SK-N-SH (cell line): ENCODE data around the gene PBRM1. TPM values are rescaled to one million over a fixed set of nuclear protein-coding genes. Genes with fewer than 3 reads are reported as not detected.

Source experiments
- CTCF ChIA-PET: fragments of 300-600, 350-600 bp; formaldehyde crosslinking; extraction: SDS; loops from one replicate; lab custom pipeline; 2021; lab: Yijun Ruan, JAX
- POLR2A ChIA-PET: fragments of 350-600 bp; sonication (Branson Sonifier 250); formaldehyde crosslinking; extraction: SDS; loops from one replicate; lab custom pipeline; 2020; ENCODE audit warnings: antibody characterized with exemption, inconsistent platforms; lab: Yijun Ruan, JAX
- DNase-seq: peaks from one replicate; pipeline ENCODE4 v3.0.0; 2012
- H2AFZ ChIP-seq: fragments of 200-600 bp; sonication (generic); 2 replicates; pipeline ENCODE4 v1.8.1; 2016; ENCODE audit warnings: antibody characterized with exemption, mild to moderate bottlenecking, low read depth
- H3F3A ChIP-seq: fragments of 200-600 bp; sonication (generic); replicated peaks from 2 replicates; pipeline ENCODE3; 2016; ENCODE audit warnings: antibody characterized with exemption, mild to moderate bottlenecking; ENCODE audit not compliant: insufficient read depth
- H3K27ac ChIP-seq, 2 experiments: fragments of 200-500 bp in 1 of 2; fragments of 200-600 bp in 1 of 2; sonication (Bioruptor generic) in 1 of 2; sonication (generic), shearing (Covaris generic) in 1 of 2; 2 replicates each; pipeline versions ENCODE4 v1.5.1 to v1.6.1; 2014 to 2016; ENCODE audit warnings: low read depth in 2 of 2, inconsistent platforms in 1 of 2, low read length in 1 of 2, mild to moderate bottlenecking in 1 of 2, mixed read lengths in 1 of 2
- H3K27me3 ChIP-seq: fragments of 200-600 bp; sonication (generic), shearing (Covaris generic); 2 replicates; pipeline ENCODE4 v1.6.1; 2016; ENCODE audit warnings: mixed run types; ENCODE audit not compliant: insufficient read depth
- H3K36me3 ChIP-seq, 2 experiments: fragments of 200-500 bp in 1 of 2; fragments of 200-600 bp in 1 of 2; sonication (Bioruptor generic) in 1 of 2; sonication (generic) in 1 of 2; replicated peaks in 1 of 2; 2 replicates each; pipeline versions ENCODE3 to v1.5.1; 2014 to 2016; ENCODE audit warnings: low read length in 1 of 2, mild to moderate bottlenecking in 1 of 2; ENCODE audit not compliant: insufficient read depth in 2 of 2, control insufficient read depth in 1 of 2
- H3K4me1 ChIP-seq, 2 experiments: fragments of 200-500 bp in 1 of 2; fragments of 200-600 bp in 1 of 2; sonication (Bioruptor generic) in 1 of 2; sonication (generic), shearing (Covaris generic) in 1 of 2; 2 replicates each; pipeline versions ENCODE4 v1.5.1 to v1.6.1; 2014 to 2016; ENCODE audit warnings: low read depth in 1 of 2, low read length in 1 of 2, mixed run types in 1 of 2; ENCODE audit not compliant: insufficient read depth in 2 of 2, control insufficient read depth in 1 of 2
- H3K4me2 ChIP-seq: fragments of 200-600 bp; sonication (generic), shearing (Covaris generic); 2 replicates; pipeline ENCODE4 v1.6.1; 2017; ENCODE audit warnings: mixed run types
- H3K4me3 ChIP-seq, 2 experiments: fragments of 200-500 bp in 1 of 2; fragments of 200-600 bp in 1 of 2; sonication (Bioruptor generic) in 1 of 2; sonication (generic), shearing (Covaris generic) in 1 of 2; 2 replicates each; pipeline versions ENCODE4 v1.5.1 to v1.8.1; 2014 to 2016; ENCODE audit warnings: low read depth in 2 of 2, inconsistent platforms in 1 of 2, low read length in 1 of 2, mild to moderate bottlenecking in 1 of 2, mixed read lengths in 1 of 2, moderate library complexity in 1 of 2
- H3K79me2 ChIP-seq: fragments of 200-600 bp; sonication (generic); 2 replicates; pipeline ENCODE4 v1.8.1; 2017; ENCODE audit warnings: mild to moderate bottlenecking; ENCODE audit not compliant: insufficient read depth
- H3K9ac ChIP-seq: fragments of 200-600 bp; sonication (generic); 2 replicates; pipeline ENCODE4 v1.6.1; 2017; ENCODE audit warnings: mixed run types
- H3K9me2 ChIP-seq: fragments of 200-600 bp; sonication (generic); 2 replicates; pipeline ENCODE4 v1.6.1; 2017; ENCODE audit warnings: mixed run types
- H3K9me3 ChIP-seq: fragments of 200-600 bp; sonication (generic); 2 replicates; pipeline ENCODE4 v1.6.1; 2017; ENCODE audit warnings: mixed run types, mild to moderate bottlenecking, moderate library complexity
- H4K20me1 ChIP-seq: fragments of 200-600 bp; sonication (generic); 2 replicates; pipeline ENCODE4 v1.6.1; 2017; ENCODE audit warnings: mild to moderate bottlenecking, mixed run types; ENCODE audit not compliant: insufficient read depth
- CHD2 ChIP-seq: fragments of 150-350 bp; IDR thresholded peaks from 2 replicates; pipeline ENCODE4 v1.6.1; 2018; ENCODE audit warnings: low read length; ENCODE audit not compliant: partially characterized antibody
- FOSL2 ChIP-seq: IDR thresholded peaks from 2 replicates; pipeline ENCODE4 v1.4.0; 2012; ENCODE audit warnings: low read depth, mild to moderate bottlenecking, moderate library complexity, borderline replicate concordance
- MEF2A ChIP-seq: IDR thresholded peaks from 2 replicates; pipeline ENCODE4 v1.4.0; 2012; ENCODE audit warnings: low read depth, borderline replicate concordance
- MXI1 ChIP-seq: IDR thresholded peaks from 2 replicates; pipeline ENCODE4 v1.6.1; 2012; ENCODE audit warnings: mild to moderate bottlenecking, low read depth, low read length, improper control_type of control experiment
- RAD21 ChIP-seq: IDR thresholded peaks from 2 replicates; pipeline ENCODE4 v1.6.1; 2012; ENCODE audit warnings: mild to moderate bottlenecking, low read length
- SIN3A ChIP-seq: IDR thresholded peaks from 2 replicates; pipeline ENCODE4 v1.6.1; 2012; ENCODE audit warnings: low read depth, mild to moderate bottlenecking, low read length, moderate library complexity, borderline replicate concordance
- SMC3 ChIP-seq: IDR thresholded peaks from 2 replicates; pipeline ENCODE4 v1.6.1; 2012; ENCODE audit warnings: low read depth, low read length, improper control_type of control experiment
- TEAD4 ChIP-seq: IDR thresholded peaks from 2 replicates; pipeline ENCODE4 v1.4.0; 2012; ENCODE audit warnings: mild to moderate bottlenecking, borderline replicate concordance; ENCODE audit not compliant: insufficient read depth
- WGBS: methylation state at CpG from one replicate; pipeline ENCODE4 v1.1.6; 2017; ENCODE audit warnings: low lambda C conversion rate; 5-methylcytosine and 5-hydroxymethylcytosine counted together
- polyA plus RNA-seq, 3 experiments: library from polyadenylated mRNA; depleted of rRNA; stranded (reverse); fragments of >200 nt; gene quantifications; 2 replicates each; pipeline ENCODE4 v1.2.3, GENCODE V29; 2012
- TF ChIP-seq, protein P1 (sequence below): IDR thresholded peaks from 2 replicates; pipeline ENCODE4; 2012
- TF ChIP-seq, protein P2 (sequence below): IDR thresholded peaks from 2 replicates; pipeline ENCODE4 v1.4.0; 2012; ENCODE audit warnings: low read depth
- TF ChIP-seq, protein P3 (sequence below): fragments of 200-600 bp; sonication (generic); IDR thresholded peaks from 2 replicates; pipeline ENCODE4 v1.6.1; 2017; ENCODE audit warnings: antibody characterized with exemption, mild to moderate bottlenecking, moderate library complexity
- TF ChIP-seq, protein P4 (sequence below): IDR thresholded peaks from 2 replicates; pipeline ENCODE4 v1.4.0; 2012; ENCODE audit warnings: low read depth, borderline replicate concordance

Gene PBRM1
- polyA plus RNA-seq, 1 of the 3 experiments (the other 2 are of a cell fraction) = 14.3 TPM

DNA sequence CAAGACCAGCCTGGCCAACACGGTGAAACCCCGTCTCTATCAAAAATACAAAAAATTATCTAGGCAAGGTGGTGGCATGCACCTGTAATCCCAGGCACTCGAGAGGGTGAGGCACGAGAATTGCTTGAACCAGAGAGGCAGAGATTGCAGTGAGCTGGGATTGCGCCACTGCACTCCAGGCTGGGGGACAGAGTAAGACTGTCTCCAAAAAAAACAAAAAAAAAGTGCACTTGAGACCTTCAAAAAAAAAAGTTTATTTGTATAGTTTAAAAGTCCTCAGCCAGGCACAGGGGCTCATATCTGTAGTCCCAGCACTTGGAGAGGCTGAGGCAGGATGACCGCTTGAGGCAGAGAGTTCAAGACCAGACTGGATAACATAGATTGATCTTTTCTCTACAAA, 2.1 kb downstream of the PBRM1 start:
- H3K4me2 ChIP-seq = peak overlapping the region; percentile 80
- ChIA-PET POLR2A (no interaction called here), CTCF (no interaction called here)
- TF ChIP-seq, protein P1, sequence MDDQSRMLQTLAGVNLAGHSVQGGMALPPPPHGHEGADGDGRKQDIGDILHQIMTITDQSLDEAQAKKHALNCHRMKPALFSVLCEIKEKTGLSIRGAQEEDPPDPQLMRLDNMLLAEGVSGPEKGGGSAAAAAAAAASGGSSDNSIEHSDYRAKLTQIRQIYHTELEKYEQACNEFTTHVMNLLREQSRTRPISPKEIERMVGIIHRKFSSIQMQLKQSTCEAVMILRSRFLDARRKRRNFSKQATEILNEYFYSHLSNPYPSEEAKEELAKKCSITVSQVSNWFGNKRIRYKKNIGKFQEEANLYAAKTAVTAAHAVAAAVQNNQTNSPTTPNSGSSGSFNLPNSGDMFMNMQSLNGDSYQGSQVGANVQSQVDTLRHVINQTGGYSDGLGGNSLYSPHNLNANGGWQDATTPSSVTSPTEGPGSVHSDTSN = no peak
- no peaks in the 10 kb centered on the region for H3K9me3 ChIP-seq
- H3K27me3 ChIP-seq = no peaks in the 10 kb centered on the region
- H3K27ac ChIP-seq = no peak overlapping the region; a peak in 1 of 4 replicates
- 96% methylated on average over 6 of the region's 6 CpGs for WGBS
- H2AFZ ChIP-seq = no peak overlapping the region
- no peak overlapping the region for H3K9ac ChIP-seq
- H3K4me3 ChIP-seq = no peak overlapping the region
- H3K9me2 ChIP-seq = no peaks in the 10 kb centered on the region
- H3K36me3 ChIP-seq = peaks cover 41 to 46% of the 10 kb centered on the region in 2 experiments
- peaks cover 0 to 13% of the 10 kb centered on the region in 2 experiments; a peak in 2 of 4 replicates for H3K4me1 ChIP-seq
- H4K20me1 ChIP-seq = no peaks in the 10 kb centered on the region
- no peak for DNase-seq
- peaks cover 96% of the 10 kb centered on the region for H3K79me2 ChIP-seq
- H3F3A ChIP-seq = peaks cover 5% of the 10 kb centered on the region

DNA sequence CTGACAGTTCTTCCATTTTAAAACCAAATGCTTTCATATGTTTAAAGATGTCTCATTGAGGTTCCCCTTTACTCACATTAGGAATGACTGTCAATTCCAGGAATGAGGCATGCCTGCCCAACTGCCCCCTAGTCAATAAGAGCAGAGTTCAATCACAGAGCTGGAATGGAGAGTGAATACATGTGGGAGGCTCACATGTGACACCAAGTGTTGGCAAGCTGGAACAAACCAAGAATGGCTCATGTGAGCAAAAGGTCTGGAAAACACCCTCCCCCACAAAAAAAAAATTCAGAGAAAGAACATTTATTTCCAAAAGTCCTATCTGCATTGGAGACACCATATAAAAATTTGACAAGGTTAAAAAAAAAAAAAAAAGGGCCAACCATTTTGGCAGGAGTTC, 3.7 kb downstream of the PBRM1 start:
- Histone ChIP-seq H3K27me3 (no peaks in the 10 kb centered on the region), H3K9ac (0 out of 2 replicates have a peak overlapping the region, but pooled peaks have one; percentile 3), H3K36me3 (peaks cover 38% of the 10 kb centered on the region in 2 experiments), H2AFZ (no peak overlapping the region), H3F3A (peaks cover 5% of the 10 kb centered on the region), H3K4me2 (no peak overlapping the region), H3K9me3 (no peaks in the 10 kb centered on the region), H3K9me2 (no peaks in the 10 kb centered on the region), H4K20me1 (no peaks in the 10 kb centered on the region), H3K27ac (peak overlapping the region; percentile 11 to 50; a peak in 3 of 4 replicates), H3K4me3 (no peak overlapping the region), H3K79me2 (peaks cover 93% of the 10 kb centered on the region), H3K4me1 (peaks cover 0 to 8% of the 10 kb centered on the region in 2 experiments; a peak in 2 of 4 replicates)
- ChIA-PET POLR2A (no interaction called here), CTCF (interaction anchor here (0.8 to 1.1 kb wide), 2 partner anchors 146 to 210 kb away, joined by 3 to 8 read pairs; no protein-coding TSS in a partner anchor)
- DNase-seq = peak; percentile 30
- TF ChIP-seq TEAD4 (no peak), MXI1 (peak; percentile 88), SMC3 (peak; percentile 30; the same call in 1 of the 2 replicates), FOSL2 (no peak), SIN3A (0 out of 2 replicates have a peak, but pooled peaks have one; percentile 42), MEF2A (no peak), RAD21 (peak; percentile 54), CHD2 (peak; percentile 17)
- TF ChIP-seq, protein P2, sequence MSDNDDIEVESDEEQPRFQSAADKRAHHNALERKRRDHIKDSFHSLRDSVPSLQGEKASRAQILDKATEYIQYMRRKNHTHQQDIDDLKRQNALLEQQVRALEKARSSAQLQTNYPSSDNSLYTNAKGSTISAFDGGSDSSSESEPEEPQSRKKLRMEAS = peak; percentile 60; the same call in 1 of the 2 replicates
- TF ChIP-seq, protein P3, sequence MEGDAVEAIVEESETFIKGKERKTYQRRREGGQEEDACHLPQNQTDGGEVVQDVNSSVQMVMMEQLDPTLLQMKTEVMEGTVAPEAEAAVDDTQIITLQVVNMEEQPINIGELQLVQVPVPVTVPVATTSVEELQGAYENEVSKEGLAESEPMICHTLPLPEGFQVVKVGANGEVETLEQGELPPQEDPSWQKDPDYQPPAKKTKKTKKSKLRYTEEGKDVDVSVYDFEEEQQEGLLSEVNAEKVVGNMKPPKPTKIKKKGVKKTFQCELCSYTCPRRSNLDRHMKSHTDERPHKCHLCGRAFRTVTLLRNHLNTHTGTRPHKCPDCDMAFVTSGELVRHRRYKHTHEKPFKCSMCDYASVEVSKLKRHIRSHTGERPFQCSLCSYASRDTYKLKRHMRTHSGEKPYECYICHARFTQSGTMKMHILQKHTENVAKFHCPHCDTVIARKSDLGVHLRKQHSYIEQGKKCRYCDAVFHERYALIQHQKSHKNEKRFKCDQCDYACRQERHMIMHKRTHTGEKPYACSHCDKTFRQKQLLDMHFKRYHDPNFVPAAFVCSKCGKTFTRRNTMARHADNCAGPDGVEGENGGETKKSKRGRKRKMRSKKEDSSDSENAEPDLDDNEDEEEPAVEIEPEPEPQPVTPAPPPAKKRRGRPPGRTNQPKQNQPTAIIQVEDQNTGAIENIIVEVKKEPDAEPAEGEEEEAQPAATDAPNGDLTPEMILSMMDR = peak; percentile 48
- TF ChIP-seq, protein P4, sequence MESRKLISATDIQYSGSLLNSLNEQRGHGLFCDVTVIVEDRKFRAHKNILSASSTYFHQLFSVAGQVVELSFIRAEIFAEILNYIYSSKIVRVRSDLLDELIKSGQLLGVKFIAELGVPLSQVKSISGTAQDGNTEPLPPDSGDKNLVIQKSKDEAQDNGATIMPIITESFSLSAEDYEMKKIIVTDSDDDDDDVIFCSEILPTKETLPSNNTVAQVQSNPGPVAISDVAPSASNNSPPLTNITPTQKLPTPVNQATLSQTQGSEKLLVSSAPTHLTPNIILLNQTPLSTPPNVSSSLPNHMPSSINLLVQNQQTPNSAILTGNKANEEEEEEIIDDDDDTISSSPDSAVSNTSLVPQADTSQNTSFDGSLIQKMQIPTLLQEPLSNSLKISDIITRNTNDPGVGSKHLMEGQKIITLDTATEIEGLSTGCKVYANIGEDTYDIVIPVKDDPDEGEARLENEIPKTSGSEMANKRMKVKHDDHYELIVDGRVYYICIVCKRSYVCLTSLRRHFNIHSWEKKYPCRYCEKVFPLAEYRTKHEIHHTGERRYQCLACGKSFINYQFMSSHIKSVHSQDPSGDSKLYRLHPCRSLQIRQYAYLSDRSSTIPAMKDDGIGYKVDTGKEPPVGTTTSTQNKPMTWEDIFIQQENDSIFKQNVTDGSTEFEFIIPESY = no peak
